NT2/D1 (cell line): Measurements from ENCODE around the gene DPP6.
A peak's percentile ranks its signal among the peaks of the same experiment; 100 is the strongest.

ENCODE experiments used
- DNase-seq: peaks from one replicate; pipeline ENCODE4 v3.0.0-alpha.2; 2011; ENCODE audit warnings: low read depth, low spot score
- H3K27me3 ChIP-seq: 2 replicates; pipeline ENCODE4 v1.6.0; 2011; ENCODE audit warnings: mild to moderate bottlenecking; ENCODE audit not compliant: insufficient read length, insufficient read depth
- H3K36me3 ChIP-seq: 2 replicates; pipeline ENCODE4 v1.6.1; 2011; ENCODE audit warnings: mild to moderate bottlenecking, low read length, mixed read lengths; ENCODE audit not compliant: insufficient read depth, insufficient read length
- H3K4me1 ChIP-seq: 2 replicates; pipeline ENCODE4 v1.5.1; 2011; ENCODE audit not compliant: insufficient read depth, insufficient read length
- H3K4me3 ChIP-seq: 2 replicates; pipeline ENCODE4 v1.5.1; 2011; ENCODE audit warnings: low read depth; ENCODE audit not compliant: insufficient read length
- H3K9ac ChIP-seq: 2 replicates; pipeline ENCODE4 v1.6.0; 2011; ENCODE audit warnings: low read depth; ENCODE audit not compliant: insufficient read length
- H3K9me3 ChIP-seq: 2 replicates; pipeline ENCODE4 v1.5.1; 2011; ENCODE audit warnings: mild to moderate bottlenecking, low read length; ENCODE audit not compliant: insufficient read depth
- SUZ12 ChIP-seq: IDR thresholded peaks from 2 replicates; pipeline ENCODE4 v1.6.1; 2011; ENCODE audit not compliant: insufficient read length, insufficient read depth; ENCODE audit errors: extremely low read depth
- YY1 ChIP-seq: IDR thresholded peaks from 2 replicates; pipeline ENCODE4 v1.6.1; 2011; ENCODE audit not compliant: insufficient read length, insufficient read depth
- ZNF274 ChIP-seq: IDR thresholded peaks from 2 replicates; pipeline ENCODE4 v1.6.1; 2011; ENCODE audit warnings: mild to moderate bottlenecking, low read depth, low read length

Gene DPP6

DNA sequence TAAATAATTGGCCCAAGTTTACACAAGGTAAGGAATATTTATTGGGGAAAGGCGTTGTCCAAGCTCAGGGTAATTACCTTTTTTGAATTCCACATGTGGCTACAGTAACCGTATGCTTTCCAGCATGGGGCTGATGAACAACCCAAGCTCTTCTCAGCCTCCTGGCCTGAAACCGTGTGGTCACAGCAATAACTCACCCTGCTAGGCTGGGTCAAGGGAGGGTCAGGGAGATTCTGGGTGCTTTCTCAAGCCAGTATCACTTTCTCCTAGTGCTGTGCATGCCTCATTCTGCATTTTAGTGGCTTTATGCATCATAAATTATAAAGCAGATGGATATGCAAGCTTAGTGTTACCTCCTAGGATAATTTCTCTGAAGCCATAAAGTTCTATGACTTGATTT lies 676.9 kb downstream of the DPP6 start:
- no peak for TF ChIP-seq YY1
- TF ChIP-seq ZNF274 = no peak
- no peak for TF ChIP-seq SUZ12
- H3K36me3 ChIP-seq = no peaks in the 10 kb centered on the region
- H3K4me3 ChIP-seq = no peak overlapping the region
- no peaks in the 10 kb centered on the region for H3K27me3 ChIP-seq
- H3K9me3 ChIP-seq = peaks cover 40% of the 10 kb centered on the region
- DNase-seq = no peak
- H3K9ac ChIP-seq = no peak overlapping the region
- no peaks in the 10 kb centered on the region for H3K4me1 ChIP-seq

DNA sequence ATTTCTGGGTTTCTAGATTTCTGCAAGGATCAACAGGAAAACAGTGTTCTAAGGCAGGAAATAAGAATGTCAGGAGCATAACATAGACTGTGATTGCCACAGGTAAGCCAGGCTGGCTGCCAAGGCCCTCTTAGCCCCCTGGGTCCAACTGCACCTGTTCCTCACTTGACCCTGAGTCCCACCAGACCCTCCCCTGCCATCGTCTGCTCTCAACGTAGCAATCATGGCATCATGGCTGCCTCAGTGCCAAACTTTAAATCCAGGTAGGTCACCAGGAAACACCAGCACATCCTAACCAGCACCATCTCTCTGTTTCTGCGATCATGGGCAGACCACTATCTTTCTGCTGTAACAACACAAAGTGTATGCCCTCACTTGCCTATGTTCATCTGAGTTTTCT lies 683.6 kb downstream of the DPP6 start:
- TF ChIP-seq ZNF274 (no peak), YY1 (no peak), SUZ12 (no peak)
- Histone ChIP-seq H3K4me3 (no peak overlapping the region), H3K4me1 (no peaks in the 10 kb centered on the region)

DNA sequence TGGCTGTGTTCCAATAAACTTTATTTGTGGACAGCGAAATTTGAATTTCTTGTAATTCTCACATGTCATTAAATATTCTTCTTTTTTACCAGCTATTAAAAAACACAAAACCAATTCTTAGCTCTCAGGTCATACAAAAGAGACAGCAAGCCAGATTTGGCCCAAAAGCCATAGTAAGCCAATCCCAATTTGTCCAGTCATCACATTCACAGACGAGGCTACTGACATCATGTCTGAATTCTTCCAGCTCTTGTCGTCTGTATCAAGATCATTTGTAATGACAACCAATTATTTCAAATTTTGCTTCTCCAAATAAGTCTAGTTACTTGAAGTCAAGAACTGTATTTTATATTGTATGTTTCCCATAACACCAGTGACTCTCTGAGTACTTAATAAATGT lies 684.2 kb downstream of the DPP6 start:
- no peak for DNase-seq
- Histone ChIP-seq H3K4me3 (no peak overlapping the region), H3K4me1 (no peaks in the 10 kb centered on the region), H3K9ac (no peak overlapping the region), H3K9me3 (peaks cover 2% of the 10 kb centered on the region; the same call in 1 of the 2 replicates), H3K36me3 (no peaks in the 10 kb centered on the region), H3K27me3 (no peaks in the 10 kb centered on the region)
- TF ChIP-seq YY1 (no peak), SUZ12 (no peak), ZNF274 (no peak)

More for the DNA sequence above, 683.6 kb downstream of the DPP6 start:
- peaks cover 8% of the 10 kb centered on the region; the same call in 1 of the 2 replicates for H3K9me3 ChIP-seq
- H3K27me3 ChIP-seq = no peaks in the 10 kb centered on the region
- H3K36me3 ChIP-seq = no peaks in the 10 kb centered on the region
- DNase-seq = no peak
- no peak overlapping the region for H3K9ac ChIP-seq

DNA sequence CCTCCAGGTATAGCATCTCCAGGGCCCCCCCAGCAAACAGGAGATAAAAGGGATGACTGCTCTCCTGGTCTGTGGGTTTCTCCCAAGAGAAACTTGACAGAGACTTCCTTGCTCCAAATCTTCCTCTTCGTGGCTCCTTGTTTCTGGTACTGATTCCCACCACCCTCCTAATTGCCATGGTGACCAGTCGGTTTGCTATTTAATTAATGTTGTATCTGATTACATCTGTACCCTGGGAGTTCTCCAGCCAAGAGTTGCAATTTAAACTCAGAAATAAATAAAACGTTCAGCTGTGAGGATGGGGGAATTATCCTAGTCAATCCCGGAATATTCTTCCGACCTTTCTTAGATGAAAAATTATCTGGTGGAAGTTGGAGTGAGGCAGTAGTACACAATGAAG lies 686.0 kb downstream of the DPP6 start:
- H3K9ac ChIP-seq = no peak overlapping the region
- H3K4me1 ChIP-seq = no peaks in the 10 kb centered on the region
- no peaks in the 10 kb centered on the region for H3K27me3 ChIP-seq
- no peak for DNase-seq
- TF ChIP-seq SUZ12 (no peak), ZNF274 (no peak), YY1 (no peak)
- H3K4me3 ChIP-seq = no peak overlapping the region
- H3K9me3 ChIP-seq = no peaks in the 10 kb centered on the region
- H3K36me3 ChIP-seq = no peaks in the 10 kb centered on the region

DNA sequence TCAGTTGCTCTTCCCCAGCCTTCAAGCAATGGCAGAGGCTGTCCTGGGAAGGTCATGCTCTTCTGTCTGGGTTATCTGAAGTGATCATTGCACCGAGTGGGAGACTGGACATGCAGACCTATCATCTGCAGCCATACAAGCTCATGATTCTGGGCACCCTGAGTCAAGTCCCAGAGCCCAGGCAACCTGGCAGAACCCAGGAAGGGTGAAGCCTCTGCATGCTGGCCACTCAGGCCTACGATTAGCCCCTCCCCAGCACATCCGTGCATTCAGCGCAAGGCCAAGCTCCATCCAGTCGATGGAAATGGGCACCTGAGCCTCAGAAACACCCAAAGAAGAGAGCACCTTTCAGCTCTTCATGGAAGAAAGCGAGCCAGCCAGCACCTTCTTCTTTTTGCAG lies 688.9 kb downstream of the DPP6 start:
- Histone ChIP-seq H3K9me3 (no peaks in the 10 kb centered on the region), H3K27me3 (no peaks in the 10 kb centered on the region), H3K4me3 (no peak overlapping the region), H3K36me3 (no peaks in the 10 kb centered on the region), H3K4me1 (no peaks in the 10 kb centered on the region), H3K9ac (no peak overlapping the region)
- DNase-seq = no peak
- TF ChIP-seq YY1 = no peak
- no peak for TF ChIP-seq ZNF274
- no peak for TF ChIP-seq SUZ12

DNA sequence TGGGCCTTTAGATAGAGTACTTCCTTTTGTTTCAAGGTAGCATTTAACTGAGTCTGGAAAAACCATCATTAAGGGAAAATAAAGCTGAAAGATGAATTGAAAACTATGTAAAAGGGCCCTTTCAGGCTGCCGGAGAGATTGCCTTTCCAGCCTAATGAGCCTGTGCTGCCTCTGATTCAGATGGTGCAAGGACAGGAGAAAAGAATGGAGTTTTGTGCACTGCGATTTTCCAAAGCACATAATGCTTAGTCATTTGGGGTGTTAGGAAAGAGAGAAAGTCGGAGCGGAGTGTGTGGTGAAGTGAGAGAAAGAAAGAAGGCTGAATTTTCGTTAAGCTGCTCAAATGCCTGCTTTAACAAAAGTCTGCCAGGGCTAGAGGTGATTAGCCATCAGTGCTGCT lies 691.0 kb downstream of the DPP6 start:
- Histone ChIP-seq H3K36me3 (no peaks in the 10 kb centered on the region), H3K27me3 (no peaks in the 10 kb centered on the region), H3K4me1 (no peaks in the 10 kb centered on the region), H3K9ac (no peak overlapping the region), H3K9me3 (no peaks in the 10 kb centered on the region), H3K4me3 (no peak overlapping the region)
- TF ChIP-seq YY1 (no peak), SUZ12 (no peak), ZNF274 (no peak)
- no peak for DNase-seq

DNA sequence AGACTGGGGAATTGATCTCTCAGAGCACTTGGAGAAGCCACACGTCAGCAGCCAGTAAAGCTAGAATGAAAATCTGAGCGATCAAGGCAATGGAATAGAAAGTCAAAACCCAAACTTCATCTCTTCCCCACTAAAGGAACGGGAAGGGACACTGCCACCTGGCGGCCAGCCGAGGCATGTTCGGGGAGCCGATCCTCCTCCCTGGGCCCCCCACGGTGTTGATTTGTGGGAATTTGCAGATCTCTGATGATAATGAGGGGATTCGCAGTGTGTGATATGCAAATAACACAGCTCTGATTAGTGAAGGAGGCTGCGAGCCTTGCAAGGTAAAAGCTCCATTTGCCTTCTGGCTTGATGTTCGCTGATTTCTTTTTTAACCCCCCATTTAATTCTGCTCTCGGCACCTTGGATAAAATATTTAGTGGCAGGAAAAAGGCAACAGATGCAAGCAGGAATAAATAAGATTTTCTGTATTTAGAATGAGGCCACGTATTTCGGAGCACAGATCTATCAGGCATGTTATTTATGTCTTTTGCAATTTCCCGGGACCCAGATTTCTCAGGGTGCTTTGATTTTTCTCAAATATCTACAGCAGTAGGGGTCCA lies 692.2 kb downstream of the DPP6 start:
- Histone ChIP-seq H3K4me3 (no peak overlapping the region), H3K9me3 (no peaks in the 10 kb centered on the region), H3K4me1 (no peaks in the 10 kb centered on the region), H3K27me3 (no peaks in the 10 kb centered on the region), H3K9ac (no peak overlapping the region), H3K36me3 (no peaks in the 10 kb centered on the region)
- no peak for TF ChIP-seq SUZ12
- no peak for TF ChIP-seq YY1
- TF ChIP-seq ZNF274 = no peak
- peak; percentile 48 for DNase-seq

DNA sequence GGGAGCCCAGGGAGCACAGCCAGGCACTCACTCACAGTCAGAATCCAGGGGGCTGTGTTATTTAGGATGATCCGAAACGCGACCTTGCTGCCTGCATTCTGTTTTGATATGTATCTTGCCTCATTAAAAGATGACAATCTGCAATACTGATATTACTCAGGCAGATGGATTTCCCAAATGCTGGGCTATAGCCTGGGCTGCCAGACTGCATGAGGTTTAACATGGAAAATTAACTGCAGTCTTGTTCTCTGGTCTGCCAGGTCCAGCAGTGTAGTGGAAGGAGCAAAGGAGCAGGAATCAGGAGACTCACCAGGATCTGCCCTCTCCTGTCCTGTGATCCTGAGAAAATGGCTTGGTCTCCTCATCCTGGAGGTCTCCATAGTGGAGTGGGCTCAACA lies 692.7 kb downstream of the DPP6 start:
- Histone ChIP-seq H3K9me3 (no peaks in the 10 kb centered on the region), H3K4me3 (no peak overlapping the region), H3K4me1 (no peaks in the 10 kb centered on the region), H3K9ac (no peak overlapping the region), H3K36me3 (no peaks in the 10 kb centered on the region), H3K27me3 (no peaks in the 10 kb centered on the region)
- TF ChIP-seq YY1 (no peak), SUZ12 (no peak), ZNF274 (no peak)
- DNase-seq = no peak
